Lower lobe of right lung (tissue), 2 donors: Measurements from ENCODE around the gene GEMIN5. TPM values are rescaled to one million over a fixed set of nuclear protein-coding genes. Genes with fewer than 3 reads are reported as not detected.
A peak's percentile ranks its signal among the peaks of the same experiment; 100 is the strongest.

ENCODE experiments used
- ATAC-seq, 2 donors: fragments of 200-7000 bp; cut with Tn5 transposase; one replicate each; pipeline ENCODE4 v1.9.1; 2020 to 2022; ENCODE audit warnings: mild to moderate bottlenecking in 2 of 2, moderate library complexity in 2 of 2
- DNase-seq: peaks from one replicate; pipeline ENCODE4 v3.0.0-alpha.2; 2020
- H3K27ac ChIP-seq: fragments of 200-600 bp; one replicate; pipeline ENCODE4 v1.8.0; 2022
- H3K27me3 ChIP-seq: fragments of 200-600 bp; one replicate; pipeline ENCODE4 v1.8.0; 2022; ENCODE audit warnings: low read depth
- H3K36me3 ChIP-seq: fragments of 200-600 bp; one replicate; pipeline ENCODE4 v1.8.0; 2022; ENCODE audit warnings: mild to moderate bottlenecking
- H3K4me1 ChIP-seq: fragments of 200-600 bp; one replicate; pipeline ENCODE4 v1.8.0; 2022
- H3K4me3 ChIP-seq: fragments of 200-600 bp; one replicate; pipeline ENCODE4 v1.8.0; 2022; ENCODE audit warnings: mild to moderate bottlenecking
- H3K9me3 ChIP-seq: fragments of 200-600 bp; one replicate; pipeline ENCODE4 v1.8.0; 2022
- CTCF ChIP-seq: fragments of 200-600 bp; IDR thresholded peaks from one replicate; pipeline ENCODE4 v1.8.0; 2022; ENCODE audit warnings: antibody characterized with exemption, mild to moderate bottlenecking
- intact Hi-C: fragments of 100-400 bp; cut with DNase I; formaldehyde crosslinking; loops from one replicate; pipeline ENCODE4 v1.11.0; 2022
- total RNA-seq: library from RNA; stranded (reverse); fragmentation: NEBNext Ultra II Directional; extraction: Animal tissue kit (Norgen Biotek cat#: 25700); gene quantifications from one replicate; pipeline ENCODE4 v1.2.1, GENCODE V29; 2021
- donor health status: DM: no; HTN: yes; CAD: no; lungs with severe emphysema.

Gene GEMIN5
- total RNA-seq, 1 donor from 2014 or later: 13.4 TPM

DNA sequence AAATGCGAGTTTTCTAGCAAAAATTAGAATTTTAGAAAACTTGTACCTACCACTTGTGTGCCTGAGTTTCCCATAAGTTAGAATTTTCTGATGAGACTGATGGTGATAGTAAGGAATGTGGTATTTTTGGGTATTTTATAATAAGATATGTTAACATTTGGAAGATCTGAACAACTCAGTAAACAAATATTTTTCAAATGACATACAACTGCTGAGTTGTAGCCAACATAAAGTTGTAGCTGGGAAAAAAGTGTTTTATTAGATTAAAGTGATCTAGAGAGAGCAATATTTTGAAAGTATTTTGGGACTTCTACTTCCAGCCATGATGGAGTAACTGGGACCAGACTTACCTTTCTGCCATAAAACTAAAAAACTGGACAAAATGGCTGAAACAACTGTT lies 37.9 kb downstream of the GEMIN5 start:
- Histone ChIP-seq H3K4me1 (peaks cover 25% of the 10 kb centered on the region), H3K9me3 (no peaks in the 10 kb centered on the region), H3K4me3 (no peak overlapping the region), H3K27ac (peak overlapping the region; percentile 70), H3K36me3 (peaks cover 82% of the 10 kb centered on the region), H3K27me3 (no peaks in the 10 kb centered on the region)
- TF ChIP-seq CTCF: no peak
- intact Hi-C loops: no loop called here
- DNase-seq: no peak
- no peak for ATAC-seq

DNA sequence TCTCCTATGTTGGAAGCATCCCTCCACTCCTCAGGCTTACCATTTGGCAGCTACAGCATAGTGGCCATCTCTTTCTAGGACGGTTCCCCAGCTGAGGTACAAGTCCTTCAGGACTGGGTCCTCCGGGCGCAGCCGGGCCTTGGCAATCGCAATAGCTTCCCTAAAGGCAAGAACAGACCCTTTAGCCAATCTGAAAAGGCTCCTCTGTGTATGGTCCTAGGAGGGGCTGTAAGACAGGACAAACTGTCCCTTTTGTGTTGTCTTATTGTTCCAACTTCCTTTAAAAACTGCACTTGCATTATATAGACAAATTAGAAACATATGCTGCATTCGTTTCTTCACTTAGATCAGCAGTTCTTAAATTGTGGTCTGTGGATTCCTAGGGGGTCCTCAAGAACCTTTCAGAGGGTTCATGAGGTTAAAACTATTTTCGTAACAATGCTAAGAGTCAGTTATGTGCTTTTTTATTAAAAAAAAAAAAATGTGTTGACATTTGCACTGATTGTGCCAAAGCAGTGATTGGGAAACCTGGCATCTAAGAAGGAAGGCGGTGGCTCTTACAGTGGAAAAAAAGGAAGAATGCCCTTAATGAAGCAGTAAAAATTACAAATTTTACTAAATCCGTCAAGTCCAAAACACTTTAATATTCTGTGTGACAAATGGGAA lies 38.7 kb downstream of the GEMIN5 start:
- Histone ChIP-seq H3K27ac (peak overlapping the region; percentile 70), H3K9me3 (no peaks in the 10 kb centered on the region), H3K36me3 (peaks cover 82% of the 10 kb centered on the region), H3K4me1 (peaks cover 25% of the 10 kb centered on the region), H3K27me3 (no peaks in the 10 kb centered on the region), H3K4me3 (peak overlapping the region; percentile 17)
- TF ChIP-seq CTCF: no peak
- peak; percentile 85 to 87 for ATAC-seq
- intact Hi-C loops: no loop called here
- DNase-seq: peak; percentile 75

DNA sequence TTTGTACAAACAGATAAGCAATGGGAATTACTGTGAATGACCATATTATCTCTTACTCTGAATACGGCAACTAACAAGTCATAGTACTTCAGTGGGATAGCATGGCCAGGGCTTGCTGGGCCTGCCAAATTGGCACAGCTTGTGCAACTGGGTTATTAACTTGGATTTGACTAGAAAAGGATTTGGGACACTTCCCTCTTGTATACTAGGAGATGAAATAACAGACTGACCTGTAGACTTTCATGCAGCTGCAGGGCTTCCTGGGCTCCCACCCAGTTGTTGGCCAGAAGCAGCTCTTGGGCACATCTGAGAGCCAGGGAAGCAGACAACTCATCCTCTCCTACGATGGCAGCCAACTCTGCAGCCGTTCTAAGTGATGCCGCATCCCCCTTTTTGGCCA lies 39.8 kb downstream of the GEMIN5 start:
- H3K27ac ChIP-seq: no peak overlapping the region
- intact Hi-C loops: no loop called here
- H3K36me3 ChIP-seq: peaks cover 82% of the 10 kb centered on the region

DNA sequence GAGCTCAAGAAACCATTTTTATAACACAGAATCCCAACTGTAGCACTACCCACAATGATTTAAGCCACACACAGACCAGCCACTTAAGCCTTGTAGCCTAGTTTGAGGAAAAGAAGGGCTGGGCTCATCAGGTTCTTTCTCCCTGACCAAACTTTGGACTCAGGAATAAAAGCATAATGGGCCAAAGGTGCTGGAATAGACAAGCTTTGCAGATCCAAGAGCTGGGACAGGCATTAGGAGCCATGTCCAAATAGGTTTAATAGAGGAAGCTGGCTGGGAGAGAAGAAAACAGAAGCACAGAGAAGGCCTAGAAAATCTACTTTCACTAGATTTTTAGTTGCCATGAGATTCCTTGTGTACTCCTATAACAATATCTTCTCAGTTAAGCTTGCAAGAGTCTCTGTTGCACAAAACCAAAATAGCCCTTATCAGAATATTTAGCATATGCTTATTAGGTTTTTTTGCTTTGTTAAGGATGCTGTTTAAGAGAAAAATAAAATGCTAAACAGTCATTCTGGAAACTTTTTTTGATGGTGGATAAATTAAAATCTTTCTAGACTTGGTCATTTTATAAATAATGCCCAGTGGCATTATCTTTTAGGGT lies 41.3 kb downstream of the GEMIN5 start:
- Histone ChIP-seq H3K36me3 (peaks cover 82% of the 10 kb centered on the region), H3K27ac (no peak overlapping the region), H3K9me3 (no peaks in the 10 kb centered on the region), H3K4me3 (no peak overlapping the region), H3K4me1 (peaks cover 25% of the 10 kb centered on the region), H3K27me3 (no peaks in the 10 kb centered on the region)
- ATAC-seq (no peak), DNase-seq (no peak)
- intact Hi-C loops: no loop called here
- no peak for TF ChIP-seq CTCF

More for the DNA sequence above, 39.8 kb downstream of the GEMIN5 start:
- DNase-seq (no peak), ATAC-seq (no peak)
- no peak for TF ChIP-seq CTCF
- no peaks in the 10 kb centered on the region for H3K9me3 ChIP-seq
- peaks cover 25% of the 10 kb centered on the region for H3K4me1 ChIP-seq
- H3K27me3 ChIP-seq: no peaks in the 10 kb centered on the region
- H3K4me3 ChIP-seq: peak overlapping the region; percentile 14

- peaks cover 25% of the 10 kb centered on the region for H3K4me1 ChIP-seq
- DNase-seq: no peak
- no peak overlapping the region for H3K4me3 ChIP-seq
- ATAC-seq: no peak
- H3K9me3 ChIP-seq: no peaks in the 10 kb centered on the region
- H3K36me3 ChIP-seq: peaks cover 82% of the 10 kb centered on the region
- no peak for TF ChIP-seq CTCF
- intact Hi-C loops: no loop called here
- H3K27ac ChIP-seq: no peak overlapping the region
- no peaks in the 10 kb centered on the region for H3K27me3 ChIP-seq
Measured at GRCh38 chr5:154895606-154896561, 42.1 kb downstream of the GEMIN5 start.
